ENCODE data around the gene DDX53. TPM values are rescaled to one million over a fixed set of nuclear protein-coding genes. Genes with fewer than 3 reads are reported as not detected.

DDX53 gene
- total RNA-seq, 1 experiment from 2014 or later: not detected

GRCh38 chrX:23012162-23012561, 12.4 kb downstream of the DDX53 start:
- intact Hi-C loops (cut with micrococcal nuclease; ENCODE audit: unreplicated experiment): no loop called here
- H3K4me3 ChIP-seq (ENCODE audit: low read depth, low read length): no peak overlapping the region
- H3K27me3 ChIP-seq (replicated peaks; ENCODE audit: control insufficient read depth, insufficient read depth, low read length): no peaks in the 10 kb centered on the region
- ChIA-PET POLR2A (no interaction called here), CTCF (no interaction called here)
- Mint-ChIP-seq H3K9me3 (ENCODE audit: unreplicated experiment) (no peaks in the 10 kb centered on the region), H3K4me3 (ENCODE audit: unreplicated experiment) (no peak overlapping the region), H3K27ac (ENCODE audit: unreplicated experiment) (no peak overlapping the region), H3K27me3 (ENCODE audit: insufficient read depth, unreplicated experiment) (peaks cover 7% of the 10 kb centered on the region), H3K36me3 (ENCODE audit: insufficient read depth, unreplicated experiment) (no peaks in the 10 kb centered on the region), H3K4me1 (ENCODE audit: low read depth, unreplicated experiment) (no peaks in the 10 kb centered on the region)
- no peaks in the 10 kb centered on the region for H3K4me1 ChIP-seq
- no peaks in the 10 kb centered on the region for H3K36me3 ChIP-seq (ENCODE audit: control insufficient read depth, insufficient read depth, low read length)
- no peak for DNase-seq
- TF ChIP-seq CTCF (IDR thresholded peaks at IDR 0.05; ENCODE audit: insufficient read depth in 1 of 2, low read depth in 1 of 2, low read length in 1 of 2, severe bottlenecking in 1 of 2, unreplicated experiment in 1 of 2): no peak
- BruUV-seq (replicated peaks): no TSS peak
- no peaks in the 10 kb centered on the region for H3K9me3 ChIP-seq

GRCh38 chrX:23012636-23013035, 12.9 kb downstream of the DDX53 start:
- Mint-ChIP-seq H3K36me3 (ENCODE audit: insufficient read depth, unreplicated experiment) (no peaks in the 10 kb centered on the region), H3K9me3 (ENCODE audit: unreplicated experiment) (no peaks in the 10 kb centered on the region), H3K27ac (ENCODE audit: unreplicated experiment) (no peak overlapping the region), H3K4me1 (ENCODE audit: low read depth, unreplicated experiment) (no peaks in the 10 kb centered on the region), H3K4me3 (ENCODE audit: unreplicated experiment) (no peak overlapping the region), H3K27me3 (ENCODE audit: insufficient read depth, unreplicated experiment) (peaks cover 7% of the 10 kb centered on the region)
- Histone ChIP-seq H3K9me3 (no peaks in the 10 kb centered on the region), H3K36me3 (ENCODE audit: control insufficient read depth, insufficient read depth, low read length) (no peaks in the 10 kb centered on the region), H3K4me3 (ENCODE audit: low read depth, low read length) (no peak overlapping the region), H3K27me3 (replicated peaks; ENCODE audit: control insufficient read depth, insufficient read depth, low read length) (no peaks in the 10 kb centered on the region), H3K4me1 (no peaks in the 10 kb centered on the region)
- CTCF ChIA-PET: no interaction called here
- no peak for DNase-seq
- POLR2A ChIA-PET: no interaction called here
- BruUV-seq (replicated peaks): no TSS peak
- no peak for TF ChIP-seq CTCF (IDR thresholded peaks at IDR 0.05; ENCODE audit: insufficient read depth in 1 of 2, low read depth in 1 of 2, low read length in 1 of 2, severe bottlenecking in 1 of 2, unreplicated experiment in 1 of 2)
- intact Hi-C loops (cut with micrococcal nuclease; ENCODE audit: unreplicated experiment): no loop called here

- ChIA-PET POLR2A (no interaction called here), CTCF (no interaction called here)
- H3K4me3 ChIP-seq (ENCODE audit: low read depth, low read length): no peak overlapping the region
- Mint-ChIP-seq H3K4me1 (ENCODE audit: low read depth, unreplicated experiment) (no peaks in the 10 kb centered on the region), H3K36me3 (ENCODE audit: insufficient read depth, unreplicated experiment) (no peaks in the 10 kb centered on the region), H3K4me3 (ENCODE audit: unreplicated experiment) (no peak overlapping the region), H3K9me3 (ENCODE audit: unreplicated experiment) (no peaks in the 10 kb centered on the region), H3K27me3 (ENCODE audit: insufficient read depth, unreplicated experiment) (peaks cover 7% of the 10 kb centered on the region), H3K27ac (ENCODE audit: unreplicated experiment) (no peak overlapping the region)
- intact Hi-C loops (cut with micrococcal nuclease; ENCODE audit: unreplicated experiment): no loop called here
- H3K4me1 ChIP-seq: no peaks in the 10 kb centered on the region
- H3K36me3 ChIP-seq (ENCODE audit: control insufficient read depth, insufficient read depth, low read length): no peaks in the 10 kb centered on the region
- no peaks in the 10 kb centered on the region for H3K9me3 ChIP-seq
- TF ChIP-seq CTCF (IDR thresholded peaks at IDR 0.05; ENCODE audit: insufficient read depth in 1 of 2, low read depth in 1 of 2, low read length in 1 of 2, severe bottlenecking in 1 of 2, unreplicated experiment in 1 of 2): no peak
- no peaks in the 10 kb centered on the region for H3K27me3 ChIP-seq (replicated peaks; ENCODE audit: control insufficient read depth, insufficient read depth, low read length)
- no peak for DNase-seq
- BruUV-seq (replicated peaks): no TSS peak
These were observed 13.6 kb downstream of the DDX53 start for GRCh38 chrX:23013366-23013765.
